ENCODE measurements around the gene IFIT2. TPM values are rescaled to one million over a fixed set of nuclear protein-coding genes. Genes with fewer than 3 reads are reported as not detected.
A peak's percentile ranks its signal among the peaks of the same experiment; 100 is the strongest.

IFIT2 gene
- total and polyA plus RNA-seq, 2 donors (not counting 3 experiments of a cell fraction or from before 2014, with no cell fraction given), result 0.23 to 1.4 TPM

DNA sequence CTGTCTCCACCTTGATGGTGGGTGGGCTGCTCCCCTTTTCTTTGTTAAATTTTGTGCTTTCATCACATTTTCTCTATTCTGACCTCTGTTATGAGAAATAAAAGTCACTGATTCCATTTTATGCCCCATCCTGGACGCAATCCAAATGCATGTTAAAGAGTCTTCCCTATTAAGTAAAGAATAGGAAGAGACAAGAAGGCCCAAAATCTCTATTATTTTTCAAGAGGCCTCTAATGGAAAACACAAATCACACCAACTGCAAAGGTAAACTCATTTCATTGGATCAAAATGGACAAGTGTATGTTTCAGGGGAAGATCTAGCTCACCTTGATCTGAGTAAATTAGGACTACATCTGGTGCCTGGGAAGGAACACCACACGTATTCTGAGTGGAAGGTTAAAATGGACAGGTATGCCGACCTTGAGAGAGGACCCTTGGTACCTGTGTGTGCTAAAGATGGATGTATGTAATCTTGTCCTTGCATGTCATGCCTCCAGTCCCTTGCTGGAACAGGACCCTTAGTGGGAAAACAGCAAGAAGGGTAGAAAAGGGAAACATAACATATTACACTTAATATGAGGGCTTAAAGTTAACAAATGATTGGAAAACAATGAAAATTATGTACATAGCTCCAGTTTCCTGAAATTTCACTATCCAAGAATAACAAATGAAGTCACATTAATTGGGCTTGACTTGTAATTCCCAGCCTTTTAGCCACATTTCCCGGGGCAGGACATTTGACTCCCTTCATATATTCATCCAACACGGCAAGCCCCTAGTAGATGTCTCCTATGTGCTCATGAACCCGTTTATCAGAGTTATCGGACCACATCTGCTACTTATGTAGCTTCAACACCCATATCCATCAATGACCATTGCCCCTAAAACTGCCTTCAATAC is 7.6 kb downstream of the IFIT2 start:
- ChIA-PET POLR2A (no interaction called here), CTCF (interaction anchor here (1.1 to 1.4 kb wide), 2 partner anchors 19 to 60 kb away, joined by 6 read pairs; partner anchors contain the start of gene IFIT3)
- no peaks in the 10 kb centered on the region for H3K4me1 ChIP-seq (ENCODE audit: control insufficient read depth, extremely low read depth, insufficient read depth, low read length)
- H3K4me3 ChIP-seq (replicated peaks in 1 of 3; ENCODE audit: insufficient read depth in 1 of 3, low read depth in 1 of 3, low read length in 3 of 3), result no peak overlapping the region
- no peak overlapping the region for H2AFZ ChIP-seq (ENCODE audit: low read depth, low read length)
- no peaks in the 10 kb centered on the region for H3K79me2 ChIP-seq (ENCODE audit: control insufficient read depth, insufficient read depth, low read length)
- H3K9me1 ChIP-seq (replicated peaks; ENCODE audit: control insufficient read depth, extremely low read depth, insufficient read depth, low read length), result no peaks in the 10 kb centered on the region
- BruUV-seq (replicated peaks), result no TSS peak
- intact Hi-C loops (cut with micrococcal nuclease), result no loop called here
- DNase-seq (ENCODE audit: low read depth, low spot score) (peak; percentile 59), FAIRE-seq (no peak)
- no peak overlapping the region for H3K4me2 ChIP-seq (ENCODE audit: insufficient read depth, low read length)
- no peak for TF ChIP-seq EZH2 (IDR thresholded peaks at IDR 0.05; ENCODE audit: borderline replicate concordance, low read depth, low read length, severe bottlenecking)
- TF ChIP-seq, protein P1, sequence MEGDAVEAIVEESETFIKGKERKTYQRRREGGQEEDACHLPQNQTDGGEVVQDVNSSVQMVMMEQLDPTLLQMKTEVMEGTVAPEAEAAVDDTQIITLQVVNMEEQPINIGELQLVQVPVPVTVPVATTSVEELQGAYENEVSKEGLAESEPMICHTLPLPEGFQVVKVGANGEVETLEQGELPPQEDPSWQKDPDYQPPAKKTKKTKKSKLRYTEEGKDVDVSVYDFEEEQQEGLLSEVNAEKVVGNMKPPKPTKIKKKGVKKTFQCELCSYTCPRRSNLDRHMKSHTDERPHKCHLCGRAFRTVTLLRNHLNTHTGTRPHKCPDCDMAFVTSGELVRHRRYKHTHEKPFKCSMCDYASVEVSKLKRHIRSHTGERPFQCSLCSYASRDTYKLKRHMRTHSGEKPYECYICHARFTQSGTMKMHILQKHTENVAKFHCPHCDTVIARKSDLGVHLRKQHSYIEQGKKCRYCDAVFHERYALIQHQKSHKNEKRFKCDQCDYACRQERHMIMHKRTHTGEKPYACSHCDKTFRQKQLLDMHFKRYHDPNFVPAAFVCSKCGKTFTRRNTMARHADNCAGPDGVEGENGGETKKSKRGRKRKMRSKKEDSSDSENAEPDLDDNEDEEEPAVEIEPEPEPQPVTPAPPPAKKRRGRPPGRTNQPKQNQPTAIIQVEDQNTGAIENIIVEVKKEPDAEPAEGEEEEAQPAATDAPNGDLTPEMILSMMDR (IDR thresholded peaks at IDR 0.05; ENCODE audit: extremely low read depth in 1 of 2, insufficient read depth in 1 of 2, low read depth in 1 of 2, low read length in 2 of 2), result no peak
- TF ChIP-seq GATA2 (IDR thresholded peaks at IDR 0.05; ENCODE audit: insufficient read depth, insufficient read length, low read depth, low read length), result no peak
- TF ChIP-seq FOS (IDR thresholded peaks at IDR 0.05; ENCODE audit: borderline replicate concordance, insufficient read depth, low read length), result no peak
- no peak for TF ChIP-seq JUN (IDR thresholded peaks at IDR 0.05; ENCODE audit: borderline replicate concordance, insufficient read depth, insufficient read length, low read depth)
- no peak for TF ChIP-seq POLR2A (IDR thresholded peaks at IDR 0.05; ENCODE audit: low read depth, low read length)
- TF ChIP-seq MYC (IDR thresholded peaks at IDR 0.05; ENCODE audit: low read depth, low read length), result no peak
- TF ChIP-seq, protein P2, sequence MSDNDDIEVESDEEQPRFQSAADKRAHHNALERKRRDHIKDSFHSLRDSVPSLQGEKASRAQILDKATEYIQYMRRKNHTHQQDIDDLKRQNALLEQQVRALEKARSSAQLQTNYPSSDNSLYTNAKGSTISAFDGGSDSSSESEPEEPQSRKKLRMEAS (IDR thresholded peaks at IDR 0.05; ENCODE audit: insufficient read depth, insufficient read length), result no peak
- TF ChIP-seq POLR2AphosphoS5 (IDR thresholded peaks at IDR 0.05; ENCODE audit: insufficient read depth, low read depth, low read length), result no peak
- no peaks in the 10 kb centered on the region for H4K20me1 ChIP-seq (replicated peaks; ENCODE audit: control insufficient read depth, extremely low read depth, insufficient read depth, low read length)
- dilution Hi-C loops (cut with MboI; ENCODE audit: extremely low pct_ligation_motif_present, low sequenced_read_pairs), result no loop called here
- H3K9ac ChIP-seq (replicated peaks; ENCODE audit: extremely low read depth, insufficient read depth, low read length), result no peak overlapping the region
- peaks cover 25 to 29% of the 10 kb centered on the region in 2 experiments for H3K27me3 ChIP-seq (ENCODE audit: control insufficient read depth in 2 of 2, insufficient read depth in 2 of 2, low read length in 2 of 2)
- H3K9me3 ChIP-seq (replicated peaks; ENCODE audit: control insufficient read depth, insufficient read depth, low read length), result no peaks in the 10 kb centered on the region
- H3K36me3 ChIP-seq (ENCODE audit: control insufficient read depth in 2 of 2, extremely low read depth in 1 of 2, insufficient read depth in 2 of 2, low read length in 2 of 2), result no peaks in the 10 kb centered on the region
- no peak overlapping the region for H3K27ac ChIP-seq (ENCODE audit: insufficient read depth, low read depth, low read length)

Measured in endothelial cell of umbilical vein (primary cell).